ENCODE data around the gene MRPL10. TPM values are rescaled to one million over a fixed set of nuclear protein-coding genes. Genes with fewer than 3 reads are reported as not detected.

Gene MRPL10
- total RNA-seq, 4 donors from 2014 or later: 34.9 to 74.9 (median 55.0) TPM

DNA sequence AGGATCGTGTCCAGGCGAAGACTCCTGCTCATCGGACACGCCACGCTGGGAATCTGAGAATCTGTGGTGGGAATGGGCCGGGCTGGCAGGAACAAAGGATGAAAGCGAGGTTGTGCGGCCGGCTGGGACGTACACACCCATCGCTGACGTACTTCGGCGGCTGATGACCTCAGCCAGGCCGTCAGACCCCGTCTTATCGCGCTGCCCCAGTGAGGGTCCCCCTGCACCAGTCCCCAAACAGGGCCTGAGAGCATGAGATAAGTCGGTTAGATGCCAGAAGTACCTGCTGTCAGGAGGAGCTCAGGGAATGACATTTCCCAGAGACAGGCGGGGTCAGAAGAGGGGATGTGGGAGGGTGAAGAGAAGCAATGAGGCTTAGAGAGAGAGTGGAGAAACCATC, 35.6 kb upstream of the MRPL10 start:
- TF ChIP-seq POLR2A (IDR thresholded peaks at IDR 0.05) (no peak), POLR2AphosphoS5 (IDR thresholded peaks at IDR 0.05) (no peak), EP300 (IDR thresholded peaks at IDR 0.05) (no peak)
- TF ChIP-seq, protein P1, sequence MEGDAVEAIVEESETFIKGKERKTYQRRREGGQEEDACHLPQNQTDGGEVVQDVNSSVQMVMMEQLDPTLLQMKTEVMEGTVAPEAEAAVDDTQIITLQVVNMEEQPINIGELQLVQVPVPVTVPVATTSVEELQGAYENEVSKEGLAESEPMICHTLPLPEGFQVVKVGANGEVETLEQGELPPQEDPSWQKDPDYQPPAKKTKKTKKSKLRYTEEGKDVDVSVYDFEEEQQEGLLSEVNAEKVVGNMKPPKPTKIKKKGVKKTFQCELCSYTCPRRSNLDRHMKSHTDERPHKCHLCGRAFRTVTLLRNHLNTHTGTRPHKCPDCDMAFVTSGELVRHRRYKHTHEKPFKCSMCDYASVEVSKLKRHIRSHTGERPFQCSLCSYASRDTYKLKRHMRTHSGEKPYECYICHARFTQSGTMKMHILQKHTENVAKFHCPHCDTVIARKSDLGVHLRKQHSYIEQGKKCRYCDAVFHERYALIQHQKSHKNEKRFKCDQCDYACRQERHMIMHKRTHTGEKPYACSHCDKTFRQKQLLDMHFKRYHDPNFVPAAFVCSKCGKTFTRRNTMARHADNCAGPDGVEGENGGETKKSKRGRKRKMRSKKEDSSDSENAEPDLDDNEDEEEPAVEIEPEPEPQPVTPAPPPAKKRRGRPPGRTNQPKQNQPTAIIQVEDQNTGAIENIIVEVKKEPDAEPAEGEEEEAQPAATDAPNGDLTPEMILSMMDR (IDR thresholded peaks at IDR 0.05): no peak
- Histone ChIP-seq H3K36me3 (no peaks in the 10 kb centered on the region), H3K9me3 (no peaks in the 10 kb centered on the region), H3K4me1 (no peaks in the 10 kb centered on the region), H3K27me3 (peaks cover 73% of the 10 kb centered on the region), H3K27ac (no peak overlapping the region), H3K4me3 (no peak overlapping the region)
- ATAC-seq: no peak
- WGBS, 2 donors (ENCODE audit: low coverage in 1 of 2): 20 to 100% methylated on average over 1 to 9 of the region's 20 CpGs

DNA sequence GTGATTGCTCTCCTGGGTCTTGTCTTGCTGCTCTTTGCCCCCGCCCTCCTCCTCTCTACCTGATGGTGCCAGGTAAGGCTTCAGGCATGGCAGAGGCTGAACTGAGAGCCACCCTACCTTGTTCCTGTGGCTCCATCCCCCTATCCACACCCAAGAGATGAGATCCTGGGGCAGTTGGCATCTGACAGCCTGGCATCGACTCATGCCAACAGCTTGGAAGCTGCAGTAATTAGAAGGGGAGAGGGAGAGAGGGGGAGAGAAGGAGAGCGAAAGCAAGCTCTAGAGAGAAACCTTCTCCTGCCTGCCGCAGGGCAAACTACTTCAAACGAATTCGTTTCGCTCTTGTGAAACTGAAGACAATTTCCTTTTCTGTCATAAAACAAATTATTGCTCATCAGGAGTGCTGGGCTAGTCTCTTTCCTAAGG, 33.5 kb upstream of the MRPL10 start:
- TF ChIP-seq POLR2AphosphoS5 (IDR thresholded peaks at IDR 0.05) (no peak), POLR2A (IDR thresholded peaks at IDR 0.05) (no peak), EP300 (IDR thresholded peaks at IDR 0.05) (no peak)
- TF ChIP-seq, protein P1 (IDR thresholded peaks at IDR 0.05): no peak
- no peaks in the 10 kb centered on the region for H3K36me3 ChIP-seq
- peaks cover 71% of the 10 kb centered on the region for H3K27me3 ChIP-seq
- H3K27ac ChIP-seq: no peak overlapping the region
- no peaks in the 10 kb centered on the region for H3K4me1 ChIP-seq
- 33 to 41% methylated on average over 3 to 4 of the region's 7 CpGs for WGBS, 2 donors (ENCODE audit: low coverage in 1 of 2)
- ATAC-seq: no peak
- no peaks in the 10 kb centered on the region for H3K9me3 ChIP-seq
- H3K4me3 ChIP-seq: no peak overlapping the region

DNA sequence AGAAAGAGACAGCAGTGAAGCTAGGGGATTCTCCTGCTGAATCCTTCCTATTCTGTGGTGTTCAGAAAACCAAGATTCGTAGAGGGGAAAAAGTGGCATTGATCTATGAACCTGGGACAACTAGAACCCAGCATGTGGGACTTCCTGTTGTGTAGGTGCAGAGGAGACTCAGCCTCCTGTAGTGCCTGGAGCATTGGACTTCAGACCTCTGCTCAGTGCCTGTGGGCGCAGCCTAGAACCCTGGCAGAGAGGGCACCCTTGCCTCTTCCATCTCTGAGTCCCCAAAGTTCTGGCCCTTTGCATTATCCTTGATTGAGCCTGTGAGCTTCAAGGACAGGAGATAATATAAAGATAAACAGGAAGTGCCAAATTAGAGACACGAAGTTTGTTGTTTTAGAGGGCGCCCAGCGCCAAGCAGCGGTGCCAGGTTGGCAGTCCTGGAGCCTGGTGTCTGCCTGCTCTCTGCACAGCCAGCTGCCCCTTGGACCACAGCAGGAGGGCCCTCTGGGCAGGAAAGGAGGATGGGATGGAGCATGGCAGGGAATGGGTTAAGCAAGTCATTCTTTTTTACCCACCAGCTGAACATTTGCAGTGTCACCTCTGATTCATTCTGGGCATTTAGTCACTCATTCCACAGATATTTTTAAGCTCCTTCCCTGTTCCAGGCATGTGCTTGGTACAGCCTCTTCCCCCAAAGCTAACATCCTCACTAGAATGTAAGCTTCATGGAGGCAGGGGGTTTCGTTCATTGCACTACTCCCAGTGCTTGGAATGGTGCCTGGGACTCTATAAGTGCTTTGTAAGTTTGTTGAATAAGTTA, 31.5 kb upstream of the MRPL10 start:
- no peak overlapping the region for H3K4me3 ChIP-seq
- H3K9me3 ChIP-seq: no peaks in the 10 kb centered on the region
- no peak overlapping the region for H3K27ac ChIP-seq
- no peak for ATAC-seq
- no peaks in the 10 kb centered on the region for H3K4me1 ChIP-seq
- H3K36me3 ChIP-seq: no peaks in the 10 kb centered on the region
- 73% methylated on average over 2 of the region's 7 CpGs; no CpG with 5 or more reads in 1 of the 2 donors for WGBS, 2 donors (ENCODE audit: low coverage in 1 of 2)
- H3K27me3 ChIP-seq: peaks cover 70% of the 10 kb centered on the region
- no peak for TF ChIP-seq POLR2A (IDR thresholded peaks at IDR 0.05)

DNA sequence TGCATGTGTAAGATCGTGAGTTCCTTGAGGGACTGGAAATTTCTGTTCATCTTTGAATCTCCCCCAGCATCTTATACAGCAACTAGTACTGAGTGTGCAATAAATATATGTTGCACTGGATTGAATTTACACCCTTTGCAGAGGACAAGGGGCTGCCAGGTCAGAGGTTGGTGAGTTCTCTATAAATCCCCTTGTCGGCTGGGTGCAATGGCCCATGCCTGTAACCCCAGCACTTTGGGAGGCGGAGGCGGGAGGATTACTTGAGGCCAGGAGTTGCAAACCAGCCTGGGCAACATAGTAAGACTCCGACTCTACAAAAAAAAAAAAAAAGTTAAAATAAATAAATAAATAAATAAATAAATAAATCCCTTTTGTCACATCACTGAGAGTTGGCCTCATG, 29.0 kb upstream of the MRPL10 start:
- Histone ChIP-seq H3K27ac (no peak overlapping the region), H3K4me3 (no peak overlapping the region), H3K36me3 (no peaks in the 10 kb centered on the region), H3K9me3 (no peaks in the 10 kb centered on the region), H3K4me1 (no peaks in the 10 kb centered on the region), H3K27me3 (peaks cover 73% of the 10 kb centered on the region)
- ATAC-seq: no peak
- WGBS, 2 donors (ENCODE audit: low coverage in 1 of 2): 73 to 94% methylated on average over 1 to 5 of the region's 5 CpGs
- TF ChIP-seq EP300 (IDR thresholded peaks at IDR 0.05) (no peak), POLR2A (IDR thresholded peaks at IDR 0.05) (no peak), POLR2AphosphoS5 (IDR thresholded peaks at IDR 0.05) (no peak)
- TF ChIP-seq, protein P1 (IDR thresholded peaks at IDR 0.05): no peak

DNA sequence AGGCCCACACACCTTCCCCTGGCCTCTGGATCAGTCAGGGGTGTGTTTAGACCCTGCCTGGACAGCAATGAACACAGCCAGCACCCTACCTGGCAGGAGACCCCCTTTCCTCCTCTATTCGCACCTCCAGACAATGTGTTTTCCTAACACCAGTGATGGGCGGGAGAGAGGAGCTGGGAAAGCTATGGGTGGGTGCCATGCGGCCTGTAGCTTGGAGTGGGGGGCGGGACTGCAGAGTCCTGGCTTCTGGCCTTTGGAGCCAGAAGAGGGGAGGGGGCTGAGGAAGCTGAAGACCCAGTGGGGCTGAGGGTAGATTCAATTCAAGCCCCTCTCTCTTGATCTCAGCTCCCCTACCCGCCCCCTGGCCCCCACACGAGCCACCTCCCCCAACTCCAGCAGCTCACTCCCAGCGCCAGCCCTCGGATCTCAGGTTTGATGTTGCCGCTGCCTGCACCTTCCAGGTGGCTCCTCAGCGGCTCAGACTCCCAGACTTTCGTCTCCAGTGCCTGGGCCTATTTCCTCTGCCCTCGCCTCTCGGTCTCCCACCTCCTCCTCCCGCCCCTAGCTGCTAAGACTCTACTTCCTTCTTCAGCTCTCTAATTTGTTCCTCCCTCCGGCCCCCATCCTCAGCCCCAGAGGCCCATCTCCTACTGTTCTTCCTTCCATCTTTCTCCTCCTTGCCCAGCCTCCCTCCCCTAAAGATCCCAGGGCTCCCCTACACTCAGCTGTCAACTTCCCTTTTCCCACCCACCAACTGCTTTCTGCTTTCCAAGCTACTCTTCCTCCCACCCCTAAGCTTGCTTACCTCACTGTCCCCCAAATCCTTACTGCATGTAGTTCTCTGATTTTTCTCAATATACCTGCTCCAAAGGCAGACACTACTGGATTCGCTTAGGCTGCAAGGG, 26.5 kb upstream of the MRPL10 start:
- no peak for ATAC-seq
- TF ChIP-seq, protein P1 (IDR thresholded peaks at IDR 0.05): no peak
- no peak for TF ChIP-seq POLR2AphosphoS5 (IDR thresholded peaks at IDR 0.05)
- TF ChIP-seq POLR2A (IDR thresholded peaks at IDR 0.05): no peak
- TF ChIP-seq EP300 (IDR thresholded peaks at IDR 0.05): no peak
- Histone ChIP-seq H3K27ac (no peak overlapping the region), H3K9me3 (no peaks in the 10 kb centered on the region), H3K27me3 (peaks cover 89% of the 10 kb centered on the region), H3K4me1 (no peaks in the 10 kb centered on the region), H3K4me3 (no peak overlapping the region), H3K36me3 (no peaks in the 10 kb centered on the region)
- 49 to 65% methylated on average over 7 to 10 of the region's 16 CpGs for WGBS, 2 donors (ENCODE audit: low coverage in 1 of 2)

All from gastroesophageal sphincter (tissue), 4 donors.